Loucy (cell line): ENCODE measurements around the gene AHCTF1.
A peak's percentile ranks its signal among the peaks of the same experiment; 100 is the strongest.
"Not testable (repeated sequence)": the region's sequence is repeated elsewhere in the genome, so short reads cannot be mapped to it uniquely, and the experiment has no call there.

Experiments used
- H2AFZ ChIP-seq: fragments of 200-600 bp; sonication (generic); 2 replicates; pipeline ENCODE4 v1.6.0; 2016; ENCODE audit warnings: antibody characterized with exemption, mild to moderate bottlenecking, low read length, moderate library complexity
- H3F3A ChIP-seq: fragments of 200-600 bp; 2 replicates; pipeline ENCODE4 v1.6.0; 2016; ENCODE audit warnings: antibody characterized with exemption, low read depth, mild to moderate bottlenecking
- H3K27me3 ChIP-seq: fragments of 200-600 bp; sonication (generic); 2 replicates; pipeline ENCODE4 v1.6.1; 2014; ENCODE audit warnings: low read length, mild to moderate bottlenecking; ENCODE audit not compliant: insufficient read depth, poor library complexity, severe bottlenecking
- H3K36me3 ChIP-seq: fragments of 200-600 bp; sonication (generic); 2 replicates; pipeline ENCODE4 v1.6.1; 2016; ENCODE audit warnings: low read length; ENCODE audit not compliant: insufficient read depth
- H3K4me1 ChIP-seq: fragments of 200-600 bp; sonication (generic); 2 replicates; pipeline ENCODE4 v1.5.1; 2014; ENCODE audit warnings: low read length, mild to moderate bottlenecking; ENCODE audit not compliant: insufficient read depth, poor library complexity, severe bottlenecking
- H3K4me2 ChIP-seq: fragments of 200-600 bp; sonication (generic); 2 replicates; pipeline ENCODE4 v1.6.0; 2014; ENCODE audit warnings: antibody characterized with exemption, low read length, low read depth, mild to moderate bottlenecking; ENCODE audit not compliant: poor library complexity, severe bottlenecking
- H3K4me3 ChIP-seq: fragments of 200-600 bp; sonication (generic); 2 replicates; pipeline ENCODE4 v1.5.1; 2014; ENCODE audit warnings: low read length, mild to moderate bottlenecking, mixed read lengths; ENCODE audit not compliant: poor library complexity, severe bottlenecking
- H3K79me2 ChIP-seq: fragments of 200-600 bp; sonication (generic); 2 replicates; pipeline ENCODE4 v1.6.1; 2014; ENCODE audit warnings: low read length; ENCODE audit not compliant: insufficient read depth
- H3K9ac ChIP-seq: fragments of 200-600 bp; sonication (generic); 2 replicates; pipeline ENCODE4 v1.6.0; 2014; ENCODE audit warnings: mild to moderate bottlenecking, low read depth, low read length, moderate library complexity; ENCODE audit not compliant: poor library complexity, severe bottlenecking
- H3K9me2 ChIP-seq: fragments of 200-600 bp; sonication (generic); replicated peaks from 2 replicates; pipeline ENCODE4 v1.6.1; 2016; ENCODE audit warnings: low read depth, low read length, mixed read lengths
- H3K9me3 ChIP-seq: fragments of 200-600 bp; sonication (generic); 2 replicates; pipeline ENCODE4 v1.6.1; 2014; ENCODE audit warnings: mild to moderate bottlenecking, antibody characterized with exemption, low read length, low read depth; ENCODE audit not compliant: insufficient read depth
- H4K20me1 ChIP-seq: fragments of 200-600 bp; sonication (generic); 2 replicates; pipeline ENCODE4 v1.6.0; 2014; ENCODE audit warnings: antibody characterized with exemption, low read length, mild to moderate bottlenecking; ENCODE audit not compliant: insufficient read depth, poor library complexity, severe bottlenecking
- EZH2phosphoT487 ChIP-seq: fragments of 200-600 bp; IDR thresholded peaks from 2 replicates; pipeline ENCODE4 v1.6.1; 2018; ENCODE audit warnings: antibody characterized with exemption, mild to moderate bottlenecking, moderate library complexity, borderline replicate concordance
- TF ChIP-seq, protein P1 (sequence below): fragments of 200-600 bp; sonication (generic); conservative IDR thresholded peaks from 2 replicates; pipeline ENCODE4 v1.5.1; 2014; ENCODE audit warnings: mild to moderate bottlenecking, antibody characterized with exemption, low read length

AHCTF1 gene

DNA sequence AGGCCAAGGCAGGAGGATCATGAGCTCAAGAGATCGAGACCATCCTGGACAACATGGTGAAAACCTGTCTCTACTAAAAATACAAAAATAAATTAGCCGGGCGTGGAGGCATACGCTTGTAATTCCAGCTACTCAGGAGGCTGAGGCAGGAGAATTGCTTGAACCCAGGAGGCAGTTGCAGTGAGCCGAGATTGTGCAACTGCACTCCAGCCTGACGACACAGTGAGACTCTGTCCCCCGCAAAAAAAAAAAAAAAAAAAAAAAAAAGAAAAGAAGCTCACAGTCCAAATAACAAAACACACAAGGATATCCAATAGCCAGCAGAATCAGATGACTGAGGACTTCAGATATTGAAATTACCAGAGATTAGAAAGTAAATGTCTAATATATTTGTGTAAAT is 11.8 kb downstream of the AHCTF1 start:
- Histone ChIP-seq H3K4me2 (no peak overlapping the region), H3K4me3 (no peak overlapping the region), H4K20me1 (peaks cover 45% of the 10 kb centered on the region), H3K9ac (no peak overlapping the region), H3K9me2 (no peaks in the 10 kb centered on the region), H3K79me2 (peaks cover 78% of the 10 kb centered on the region), H3K4me1 (peaks cover 16% of the 10 kb centered on the region), H3F3A (no peaks in the 10 kb centered on the region), H2AFZ (no peak overlapping the region), H3K27me3 (no peaks in the 10 kb centered on the region), H3K36me3 (peaks cover 30% of the 10 kb centered on the region), H3K9me3 (no peaks in the 10 kb centered on the region)
- no peak for TF ChIP-seq EZH2phosphoT487
- TF ChIP-seq, protein P1, sequence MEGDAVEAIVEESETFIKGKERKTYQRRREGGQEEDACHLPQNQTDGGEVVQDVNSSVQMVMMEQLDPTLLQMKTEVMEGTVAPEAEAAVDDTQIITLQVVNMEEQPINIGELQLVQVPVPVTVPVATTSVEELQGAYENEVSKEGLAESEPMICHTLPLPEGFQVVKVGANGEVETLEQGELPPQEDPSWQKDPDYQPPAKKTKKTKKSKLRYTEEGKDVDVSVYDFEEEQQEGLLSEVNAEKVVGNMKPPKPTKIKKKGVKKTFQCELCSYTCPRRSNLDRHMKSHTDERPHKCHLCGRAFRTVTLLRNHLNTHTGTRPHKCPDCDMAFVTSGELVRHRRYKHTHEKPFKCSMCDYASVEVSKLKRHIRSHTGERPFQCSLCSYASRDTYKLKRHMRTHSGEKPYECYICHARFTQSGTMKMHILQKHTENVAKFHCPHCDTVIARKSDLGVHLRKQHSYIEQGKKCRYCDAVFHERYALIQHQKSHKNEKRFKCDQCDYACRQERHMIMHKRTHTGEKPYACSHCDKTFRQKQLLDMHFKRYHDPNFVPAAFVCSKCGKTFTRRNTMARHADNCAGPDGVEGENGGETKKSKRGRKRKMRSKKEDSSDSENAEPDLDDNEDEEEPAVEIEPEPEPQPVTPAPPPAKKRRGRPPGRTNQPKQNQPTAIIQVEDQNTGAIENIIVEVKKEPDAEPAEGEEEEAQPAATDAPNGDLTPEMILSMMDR = no peak

DNA sequence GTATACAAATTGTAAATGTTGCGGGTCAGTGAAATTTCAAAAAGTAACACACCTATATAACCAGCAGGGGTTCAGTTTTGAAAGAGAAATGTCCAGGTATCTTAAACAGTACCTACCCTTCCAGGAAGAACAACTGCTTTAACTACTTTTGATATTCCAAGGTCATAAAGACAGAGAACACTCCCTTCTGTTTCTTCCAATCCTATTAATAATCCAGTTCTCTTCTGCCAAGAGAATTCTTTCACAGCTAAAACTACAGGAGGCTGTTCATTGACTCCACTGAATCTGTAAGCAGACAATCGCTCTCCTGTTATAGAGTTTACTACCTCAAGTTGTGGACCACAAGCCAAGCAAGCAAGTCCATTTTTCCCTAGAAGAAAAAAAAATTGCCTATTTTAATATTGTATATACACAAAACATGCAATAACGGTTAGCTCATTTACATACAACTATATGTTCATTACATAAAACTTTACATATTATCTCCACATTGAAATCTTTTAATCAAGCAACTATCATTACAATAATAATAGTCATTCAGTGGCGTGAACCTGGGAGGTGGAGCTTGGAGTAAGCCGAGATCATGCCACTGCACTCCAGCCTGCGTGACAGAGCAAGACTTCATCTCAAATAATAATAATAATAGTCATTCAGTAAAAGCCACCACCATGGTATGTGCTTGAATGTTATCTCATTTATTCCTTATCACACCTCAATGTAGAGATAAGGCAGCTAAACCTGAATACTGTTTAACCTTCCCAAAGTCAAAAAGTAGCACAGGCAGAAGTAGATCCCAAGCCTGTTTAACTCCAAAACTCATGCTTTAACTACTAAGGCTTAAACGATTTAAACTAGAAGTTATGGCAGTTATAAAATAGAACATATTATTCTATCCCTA is 15.5 kb downstream of the AHCTF1 start:
- not testable (repeated sequence) for H3F3A ChIP-seq, H3K4me3 ChIP-seq, H3K9ac ChIP-seq, H3K4me2 ChIP-seq, H3K9me3 ChIP-seq, H3K27me3 ChIP-seq, H2AFZ ChIP-seq, H3K9me2 ChIP-seq, H3K4me1 ChIP-seq
- Histone ChIP-seq H3K36me3 (peaks cover 62% of the 10 kb centered on the region), H4K20me1 (peaks cover 21% of the 10 kb centered on the region), H3K79me2 (peaks cover 45% of the 10 kb centered on the region)

GRCh38 chr1:246907472-246907871 is 24.3 kb downstream of the AHCTF1 start:
- H3K4me1 ChIP-seq = no peaks in the 10 kb centered on the region
- H2AFZ ChIP-seq = no peak overlapping the region
- H3K9me2 ChIP-seq = no peaks in the 10 kb centered on the region
- H3K9ac ChIP-seq = no peak overlapping the region
- no peaks in the 10 kb centered on the region for H3K79me2 ChIP-seq
- TF ChIP-seq EZH2phosphoT487 = no peak
- TF ChIP-seq, protein P1 = peak; percentile 83
- H4K20me1 ChIP-seq = peaks cover 18% of the 10 kb centered on the region
- H3K27me3 ChIP-seq = no peaks in the 10 kb centered on the region
- H3K36me3 ChIP-seq = peaks cover 81% of the 10 kb centered on the region
- H3K4me2 ChIP-seq = no peak overlapping the region
- H3K4me3 ChIP-seq = no peak overlapping the region
- H3F3A ChIP-seq = no peaks in the 10 kb centered on the region
- H3K9me3 ChIP-seq = no peaks in the 10 kb centered on the region

GRCh38 chr1:246906833-246907232 is 24.9 kb downstream of the AHCTF1 start:
- Histone ChIP-seq H3K4me1 (no peaks in the 10 kb centered on the region), H3K27me3 (no peaks in the 10 kb centered on the region), H3K9ac (no peak overlapping the region), H3K36me3 (peaks cover 81% of the 10 kb centered on the region), H3K9me2 (no peaks in the 10 kb centered on the region), H3K4me2 (no peak overlapping the region), H3K79me2 (no peaks in the 10 kb centered on the region), H2AFZ (no peak overlapping the region), H3K9me3 (no peaks in the 10 kb centered on the region), H3F3A (no peaks in the 10 kb centered on the region), H4K20me1 (peaks cover 18% of the 10 kb centered on the region), H3K4me3 (no peak overlapping the region)
- TF ChIP-seq, protein P1 = no peak
- no peak for TF ChIP-seq EZH2phosphoT487
